ENCODE results near the gene USP35. TPM values are rescaled to one million over a fixed set of nuclear protein-coding genes. Genes with fewer than 3 reads are reported as not detected.

The USP35 gene
- total and polyA plus RNA-seq, 12 donors = 3.6 to 7.3 (median 5.2) TPM

GRCh38 chr11:78160557-78160956 is 28.2 kb upstream of the USP35 start:
- H3K4me1 ChIP-seq = peaks cover 0 to 41% (median 12%) of the 10 kb centered on the region in 9 donors
- intact Hi-C loops (cut with DNase I) = loop anchor here in 2 of 10 donors (10.0 kb wide), 1 partner anchor 264 kb away; no protein-coding TSS in a partner anchor
- peaks cover 0 to 6% (median 0%) of the 10 kb centered on the region in 11 donors for H3K9me3 ChIP-seq
- no peak overlapping the region for H3K4me3 ChIP-seq
- DNase-seq (no peak), ATAC-seq (no peak)
- H3K27me3 ChIP-seq = no peaks in the 10 kb centered on the region
- TF ChIP-seq CTCF (IDR thresholded peaks at IDR 0.05) = no peak
- 95 to 96% methylated on average over 1 of the region's 1 CpG for WGBS, 2 donors
- no peaks in the 10 kb centered on the region for H3K36me3 ChIP-seq
- no peak overlapping the region for H3K27ac ChIP-seq

GRCh38 chr11:78161346-78161745 is 27.4 kb upstream of the USP35 start:
- DNase-seq = no peak
- no peak overlapping the region for H3K27ac ChIP-seq

GRCh38 chr11:78161962-78162371 is 26.8 kb upstream of the USP35 start:
- Histone ChIP-seq H3K27ac (peak overlapping the region in 2 of 10 donors; percentile 4 to 6), H3K4me1 (peaks cover 0 to 43% (median 18%) of the 10 kb centered on the region in 9 donors)
- TF ChIP-seq CTCF (IDR thresholded peaks at IDR 0.05) = no peak

More at GRCh38 chr11:78161346-78161745, 27.4 kb upstream of the USP35 start:
- intact Hi-C loops (cut with DNase I) = loop anchor here in 2 of 10 donors (10.0 kb wide), 1 partner anchor 263 kb away; no protein-coding TSS in a partner anchor
- Histone ChIP-seq H3K4me1 (peaks cover 0 to 41% (median 12%) of the 10 kb centered on the region in 9 donors), H3K4me3 (no peak overlapping the region), H3K9me3 (peaks cover 0 to 6% (median 0%) of the 10 kb centered on the region in 11 donors), H3K27me3 (no peaks in the 10 kb centered on the region), H3K36me3 (no peaks in the 10 kb centered on the region)
- ATAC-seq = no peak
- TF ChIP-seq CTCF (IDR thresholded peaks at IDR 0.05) = no peak
- WGBS, 2 donors = 68 to 100% methylated on average over 2 of the region's 2 CpGs

GRCh38 chr11:78163828-78164227 is 24.9 kb upstream of the USP35 start:
- 24 to 30% methylated on average over 2 of the region's 2 CpGs for WGBS, 2 donors
- H3K27me3 ChIP-seq = no peaks in the 10 kb centered on the region
- no peak overlapping the region for H3K4me3 ChIP-seq
- DNase-seq (no peak), ATAC-seq (peak in 3 of 8 donors; percentile 14 to 49 (median 36))
- peak overlapping the region in 8 of 10 donors; percentile 9 to 69 (median 32) for H3K27ac ChIP-seq
- intact Hi-C loops (cut with DNase I) = loop anchor here in 2 of 10 donors (10.0 kb wide), 1 partner anchor 261 kb away; no protein-coding TSS in a partner anchor
- no peaks in the 10 kb centered on the region for H3K36me3 ChIP-seq
- H3K9me3 ChIP-seq = peaks cover 0 to 6% (median 0%) of the 10 kb centered on the region in 11 donors
- TF ChIP-seq CTCF (IDR thresholded peaks at IDR 0.05) = no peak
- H3K4me1 ChIP-seq = peaks cover 7 to 58% (median 33%) of the 10 kb centered on the region in 9 donors

More at GRCh38 chr11:78161962-78162371, 26.8 kb upstream of the USP35 start:
- ATAC-seq = peak in 4 of 8 donors; percentile 43 to 63 (median 58)
- no peaks in the 10 kb centered on the region for H3K36me3 ChIP-seq
- WGBS, 2 donors = 23 to 28% methylated on average over 5 of the region's 5 CpGs
- DNase-seq = peak; percentile 35 to 48
- H3K27me3 ChIP-seq = no peaks in the 10 kb centered on the region
- H3K9me3 ChIP-seq = peaks cover 0 to 6% (median 0%) of the 10 kb centered on the region in 11 donors
- intact Hi-C loops (cut with DNase I) = loop anchor here in 2 of 10 donors (10.0 kb wide), 1 partner anchor 263 kb away; no protein-coding TSS in a partner anchor
- H3K4me3 ChIP-seq = no peak overlapping the region

Data from heart right ventricle (tissue), 16 donors.